Endodermal cell (in vitro differentiated cells): ENCODE data around the gene MAP7. TPM values are rescaled to one million over a fixed set of nuclear protein-coding genes. Genes with fewer than 3 reads are reported as not detected.

Source experiments
- DNase-seq: peaks from one replicate; pipeline ENCODE4 v3.0.0-alpha.2; 2017
- H3K27ac ChIP-seq: 2 replicates; pipeline ENCODE4 v1.5.1; 2013; ENCODE audit warnings: mild to moderate bottlenecking, low read depth, low read length, moderate library complexity
- H3K27me3 ChIP-seq: 2 replicates; pipeline ENCODE4 v1.6.1; 2013; ENCODE audit warnings: mild to moderate bottlenecking, low read length, moderate library complexity; ENCODE audit not compliant: insufficient read depth, control insufficient read depth, poor library complexity, severe bottlenecking
- H3K36me3 ChIP-seq: 2 replicates; pipeline ENCODE4 v1.7.0; 2013; ENCODE audit warnings: mild to moderate bottlenecking, low read length, moderate library complexity; ENCODE audit not compliant: control insufficient read depth, insufficient read depth
- H3K4me1 ChIP-seq: one replicate; pipeline ENCODE4 v1.7.0; 2013; ENCODE audit warnings: low read length; ENCODE audit not compliant: control insufficient read depth, insufficient read depth
- H3K4me3 ChIP-seq: 2 replicates; pipeline ENCODE4 v1.5.1; 2013; ENCODE audit warnings: mild to moderate bottlenecking, low read length, moderate library complexity
- H3K9ac ChIP-seq: 2 replicates; pipeline ENCODE4 v1.6.1; 2013; ENCODE audit warnings: mild to moderate bottlenecking, low read length, moderate library complexity; ENCODE audit not compliant: poor library complexity, severe bottlenecking; ENCODE audit errors: extremely low read depth
- H3K9me3 ChIP-seq: 2 replicates; pipeline ENCODE4 v1.6.1; 2013; ENCODE audit warnings: mild to moderate bottlenecking, low read length, moderate library complexity; ENCODE audit not compliant: control insufficient read depth
- H3K27ac Mint-ChIP-seq: 2 replicates; pipeline ENCODE4 v1.8.0; 2020; ENCODE audit warnings: mixed read lengths
- H3K27me3 Mint-ChIP-seq: 2 replicates; pipeline ENCODE4 v1.8.0; 2021; ENCODE audit warnings: mild to moderate bottlenecking, mixed read lengths; ENCODE audit not compliant: insufficient read depth
- H3K36me3 Mint-ChIP-seq: 2 replicates; pipeline ENCODE4 v1.8.0; 2020; ENCODE audit warnings: low read depth, mixed read lengths
- H3K4me1 Mint-ChIP-seq: 2 replicates; pipeline ENCODE4 v1.8.0; 2020; ENCODE audit warnings: mixed read lengths
- H3K4me3 Mint-ChIP-seq: 2 replicates; pipeline ENCODE4 v1.8.0; 2020; ENCODE audit warnings: mild to moderate bottlenecking, moderate library complexity, mixed read lengths
- H3K9me3 Mint-ChIP-seq: 2 replicates; pipeline ENCODE4 v1.8.0; 2020; ENCODE audit warnings: mild to moderate bottlenecking, mixed read lengths
- WGBS, 2 experiments: methylation state at CpG; one replicate each; pipeline versions ENCODE4 v1.1.5 to v1.1.7; 2013; ENCODE audit warnings: missing lambda C conversion rate in 2 of 2, mixed read lengths in 1 of 2; ENCODE audit not compliant: insufficient coverage in 1 of 2, insufficient read length in 1 of 2; 5-methylcytosine and 5-hydroxymethylcytosine counted together
- total RNA-seq, 2 donors: library from RNA; stranded (reverse); fragmentation: NEBNext Ultra II Directional in 1 of 2; extraction: Animal tissue kit (Norgen Biotek cat#: 25700) in 1 of 2; gene quantifications; 2 replicates in 1 of 2; 3 replicates in 1 of 2; pipeline ENCODE4 v1.2.1, GENCODE V29; 2021
- TF ChIP-seq, protein P1 (sequence below): fragments of 200-600 bp; sonication (generic); conservative IDR thresholded peaks from 2 replicates; pipeline ENCODE4 v1.5.0; 2021; ENCODE audit warnings: antibody characterized with exemption, mild to moderate bottlenecking

MAP7 gene
- total RNA-seq, 2 donors from 2014 or later: 42.4 to 48.7 TPM

DNA sequence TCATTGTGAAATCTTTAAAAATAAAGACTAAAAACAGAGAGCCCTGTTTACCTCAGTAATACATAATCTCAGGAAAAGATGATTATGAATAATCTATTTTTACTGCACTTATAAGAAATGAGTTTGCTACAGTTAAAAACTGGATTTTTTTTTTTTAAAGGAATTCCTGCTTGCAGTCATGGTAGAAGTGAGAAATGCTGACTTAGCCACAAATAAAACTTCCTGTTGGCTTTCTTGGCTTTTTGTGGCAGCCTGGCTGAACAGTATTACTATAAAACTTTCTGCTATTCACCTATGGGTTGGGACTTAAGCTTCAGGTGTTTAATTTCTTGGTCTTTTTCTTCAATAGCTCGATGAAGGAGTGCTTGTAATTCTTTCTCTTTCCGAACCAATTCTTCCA, 12.0 kb upstream of the MAP7 start:
- no peak overlapping the region for H3K4me3 Mint-ChIP-seq
- Histone ChIP-seq H3K27me3 (no peaks in the 10 kb centered on the region), H3K36me3 (no peaks in the 10 kb centered on the region), H3K27ac (no peak overlapping the region), H3K4me1 (no peaks in the 10 kb centered on the region), H3K9ac (no peak overlapping the region), H3K9me3 (no peaks in the 10 kb centered on the region), H3K4me3 (no peak overlapping the region)
- H3K4me1 Mint-ChIP-seq: no peaks in the 10 kb centered on the region
- no peak overlapping the region for H3K27ac Mint-ChIP-seq
- H3K9me3 Mint-ChIP-seq: no peaks in the 10 kb centered on the region
- TF ChIP-seq, protein P1, sequence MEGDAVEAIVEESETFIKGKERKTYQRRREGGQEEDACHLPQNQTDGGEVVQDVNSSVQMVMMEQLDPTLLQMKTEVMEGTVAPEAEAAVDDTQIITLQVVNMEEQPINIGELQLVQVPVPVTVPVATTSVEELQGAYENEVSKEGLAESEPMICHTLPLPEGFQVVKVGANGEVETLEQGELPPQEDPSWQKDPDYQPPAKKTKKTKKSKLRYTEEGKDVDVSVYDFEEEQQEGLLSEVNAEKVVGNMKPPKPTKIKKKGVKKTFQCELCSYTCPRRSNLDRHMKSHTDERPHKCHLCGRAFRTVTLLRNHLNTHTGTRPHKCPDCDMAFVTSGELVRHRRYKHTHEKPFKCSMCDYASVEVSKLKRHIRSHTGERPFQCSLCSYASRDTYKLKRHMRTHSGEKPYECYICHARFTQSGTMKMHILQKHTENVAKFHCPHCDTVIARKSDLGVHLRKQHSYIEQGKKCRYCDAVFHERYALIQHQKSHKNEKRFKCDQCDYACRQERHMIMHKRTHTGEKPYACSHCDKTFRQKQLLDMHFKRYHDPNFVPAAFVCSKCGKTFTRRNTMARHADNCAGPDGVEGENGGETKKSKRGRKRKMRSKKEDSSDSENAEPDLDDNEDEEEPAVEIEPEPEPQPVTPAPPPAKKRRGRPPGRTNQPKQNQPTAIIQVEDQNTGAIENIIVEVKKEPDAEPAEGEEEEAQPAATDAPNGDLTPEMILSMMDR: no peak
- no peaks in the 10 kb centered on the region for H3K27me3 Mint-ChIP-seq
- no peaks in the 10 kb centered on the region for H3K36me3 Mint-ChIP-seq
- no peak for DNase-seq
- WGBS, 2 experiments: 97% methylated on average over 2 of the region's 2 CpGs; no CpG with 5 or more reads in 1 of the 2 experiments

DNA sequence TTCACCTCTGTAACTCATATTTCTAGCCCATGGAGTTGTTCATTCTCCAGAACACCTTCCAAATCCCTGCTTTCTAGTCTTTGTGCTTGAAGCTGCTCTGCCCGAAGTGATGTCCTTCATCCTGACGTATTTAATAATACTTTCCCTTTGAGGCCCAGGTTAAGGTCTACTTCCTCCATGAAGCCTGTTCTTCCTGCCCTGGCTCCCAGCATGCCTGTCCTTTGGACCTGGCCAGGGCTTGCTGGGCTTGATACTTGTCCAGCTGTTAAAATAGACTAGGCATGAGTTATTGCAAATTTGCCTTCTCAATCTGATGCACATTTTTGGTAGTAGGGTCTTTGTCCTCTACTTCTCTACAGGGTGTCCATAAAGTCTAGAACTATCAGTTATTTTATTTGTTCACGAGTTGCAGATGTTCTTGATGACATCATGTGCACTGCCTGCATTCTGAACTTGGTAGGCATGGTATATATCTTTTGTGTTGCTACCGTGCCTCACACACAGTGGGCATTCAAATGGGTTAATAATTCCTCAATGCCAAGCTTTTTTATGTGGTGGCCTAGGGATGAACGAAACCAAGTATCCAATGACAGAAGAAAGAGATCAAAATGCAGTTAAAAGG, 3.1 kb upstream of the MAP7 start:
- Histone ChIP-seq H3K9me3 (no peaks in the 10 kb centered on the region), H3K4me3 (no peak overlapping the region), H3K4me1 (no peaks in the 10 kb centered on the region), H3K9ac (no peak overlapping the region), H3K27ac (no peak overlapping the region), H3K36me3 (no peaks in the 10 kb centered on the region), H3K27me3 (peaks cover 50% of the 10 kb centered on the region)
- Mint-ChIP-seq H3K9me3 (no peaks in the 10 kb centered on the region), H3K27ac (no peak overlapping the region), H3K4me3 (no peak overlapping the region), H3K27me3 (peaks cover 39% of the 10 kb centered on the region), H3K36me3 (no peaks in the 10 kb centered on the region), H3K4me1 (peaks cover 15% of the 10 kb centered on the region)
- TF ChIP-seq, protein P1: no peak
- no peak for DNase-seq
- WGBS, 2 experiments: 88% methylated on average over 5 of the region's 5 CpGs

DNA sequence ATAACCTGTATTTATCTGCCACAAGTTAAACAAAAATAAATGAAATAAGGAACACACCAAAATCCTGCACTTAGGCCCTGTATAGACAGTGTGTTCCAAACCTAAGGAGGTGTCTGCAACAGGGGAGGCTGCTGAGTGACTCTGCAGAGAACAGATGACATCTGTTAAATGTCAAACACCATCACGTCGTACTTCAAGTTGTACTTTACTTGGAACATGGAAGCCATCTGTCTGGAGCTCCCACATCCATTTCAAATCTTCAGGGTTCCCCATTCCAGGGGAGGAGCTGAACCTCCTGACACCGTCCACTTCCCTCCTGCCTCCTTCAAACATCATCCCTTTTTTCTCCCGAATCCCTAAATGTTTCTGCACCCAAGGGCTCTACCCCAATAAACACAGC, 1.8 kb upstream of the MAP7 start:
- no peak for DNase-seq
- H3K9me3 ChIP-seq: no peaks in the 10 kb centered on the region
- H3K36me3 Mint-ChIP-seq: no peaks in the 10 kb centered on the region

More for the DNA sequence above, 1.8 kb upstream of the MAP7 start:
- no peaks in the 10 kb centered on the region for H3K4me1 ChIP-seq
- no peaks in the 10 kb centered on the region for H3K36me3 ChIP-seq
- H3K9ac ChIP-seq: no peak overlapping the region
- TF ChIP-seq, protein P1: no peak
- WGBS, 2 experiments: 75 to 93% methylated on average over 3 to 4 of the region's 4 CpGs
- H3K4me3 ChIP-seq: no peak overlapping the region
- peaks cover 39% of the 10 kb centered on the region for H3K27me3 Mint-ChIP-seq
- H3K27ac ChIP-seq: no peak overlapping the region
- H3K27ac Mint-ChIP-seq: no peak overlapping the region
- no peak overlapping the region for H3K4me3 Mint-ChIP-seq
- H3K27me3 ChIP-seq: peaks cover 52% of the 10 kb centered on the region
- H3K9me3 Mint-ChIP-seq: no peaks in the 10 kb centered on the region
- H3K4me1 Mint-ChIP-seq: peaks cover 19% of the 10 kb centered on the region
